NCI-H1694 treated with DMSO at 0.1 percent for 48 hours (cell line): ENCODE results near the gene NUP107.

Source experiments
- DNase-seq: peaks from one replicate; lab custom pipeline; 2025; lab: John Stamatoyannopoulos, UW

The NUP107 gene

DNA sequence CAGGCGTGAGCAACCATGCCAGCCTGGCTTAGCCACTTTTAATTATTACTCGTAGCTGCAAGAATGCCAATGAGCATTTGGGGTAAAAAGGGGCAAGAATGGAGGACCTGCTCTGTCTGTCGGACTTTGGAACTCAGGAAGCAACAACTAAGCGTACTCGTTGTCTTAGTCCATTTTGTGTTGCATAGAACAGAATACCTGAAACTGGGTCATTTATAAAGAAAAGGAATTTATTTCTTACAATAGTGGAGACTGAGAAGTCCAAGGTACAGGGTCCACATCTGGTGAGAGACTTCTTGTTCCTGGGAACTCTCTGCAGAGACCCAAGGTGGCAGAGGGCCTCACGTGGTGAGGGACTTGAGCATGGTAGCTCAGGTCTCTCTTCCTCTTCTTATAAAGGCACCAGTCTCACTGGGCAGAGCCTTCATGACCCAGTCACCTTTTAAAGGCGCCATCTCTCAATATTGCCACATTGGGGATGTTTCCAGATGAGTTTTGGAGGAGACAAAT, 88.4 kb downstream of the NUP107 start:
- no peak for DNase-seq

DNA sequence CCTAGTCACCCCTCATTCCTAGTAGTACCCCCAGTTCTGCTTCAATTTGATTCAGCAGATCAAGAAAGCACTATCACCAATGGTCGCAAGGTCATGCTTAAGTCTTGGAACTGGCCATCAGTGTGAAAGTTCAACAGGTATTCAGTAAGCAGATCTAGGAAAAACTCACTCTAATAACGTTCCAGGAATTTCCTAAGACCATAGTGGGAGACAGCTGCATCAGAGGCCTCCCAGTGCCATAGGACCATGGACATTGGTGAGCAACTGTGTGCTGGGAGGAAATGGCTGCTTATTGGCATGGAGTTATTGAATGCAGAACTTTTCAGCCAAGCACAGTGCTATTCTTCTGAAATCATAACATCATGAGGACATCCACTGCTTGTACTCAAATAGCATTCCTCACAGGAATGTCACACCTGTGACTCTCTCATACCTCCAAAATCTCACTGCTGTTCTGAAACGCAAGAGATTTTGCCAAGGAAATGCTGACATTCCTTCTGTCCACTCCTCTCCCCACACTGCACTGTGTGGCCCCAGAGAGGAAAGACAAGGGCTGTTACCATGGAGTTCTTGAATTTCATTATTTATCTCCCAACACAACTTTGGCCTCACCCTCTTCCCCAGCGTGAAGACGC, 90.3 kb downstream of the NUP107 start:
- no peak for DNase-seq

DNA sequence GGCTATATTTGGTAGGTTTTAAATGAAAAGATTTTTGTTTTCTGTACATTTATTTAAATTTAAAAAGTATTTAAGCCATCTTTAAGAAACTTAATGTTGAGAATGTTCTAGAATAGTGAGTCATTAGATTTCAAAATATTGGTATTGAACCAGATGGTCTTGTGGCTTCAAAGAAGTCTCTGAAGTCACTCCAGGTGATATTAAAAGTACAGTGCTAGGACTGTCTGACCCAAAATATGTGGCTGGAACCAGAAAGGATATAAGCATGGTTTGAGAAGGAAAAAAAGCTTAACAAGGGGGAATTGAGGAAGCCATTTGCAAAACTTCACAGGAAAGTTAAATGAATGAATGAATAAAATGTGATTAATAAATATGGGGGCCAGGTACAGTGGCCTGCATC, 92.5 kb downstream of the NUP107 start:
- DNase-seq: no peak

DNA sequence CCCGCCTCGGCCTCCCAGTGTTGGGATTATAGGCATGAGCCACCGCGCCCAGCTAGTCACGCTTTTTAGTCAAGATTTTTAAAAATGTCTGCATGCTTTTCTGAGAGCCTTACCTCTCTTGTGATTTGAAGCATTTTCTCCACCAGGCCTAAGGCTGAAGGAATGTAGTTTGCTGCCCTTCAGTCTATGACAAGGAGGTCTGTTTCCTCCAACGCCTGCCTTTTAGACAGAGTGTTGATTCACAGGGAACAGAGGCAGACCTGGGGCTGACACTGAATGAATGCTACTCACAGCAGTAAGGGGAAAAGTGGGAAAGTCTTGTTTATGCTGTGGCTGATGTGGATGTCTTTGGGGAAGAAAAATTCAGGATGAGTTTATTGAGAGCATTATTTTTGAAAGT, 94.0 kb downstream of the NUP107 start:
- no peak for DNase-seq

DNA sequence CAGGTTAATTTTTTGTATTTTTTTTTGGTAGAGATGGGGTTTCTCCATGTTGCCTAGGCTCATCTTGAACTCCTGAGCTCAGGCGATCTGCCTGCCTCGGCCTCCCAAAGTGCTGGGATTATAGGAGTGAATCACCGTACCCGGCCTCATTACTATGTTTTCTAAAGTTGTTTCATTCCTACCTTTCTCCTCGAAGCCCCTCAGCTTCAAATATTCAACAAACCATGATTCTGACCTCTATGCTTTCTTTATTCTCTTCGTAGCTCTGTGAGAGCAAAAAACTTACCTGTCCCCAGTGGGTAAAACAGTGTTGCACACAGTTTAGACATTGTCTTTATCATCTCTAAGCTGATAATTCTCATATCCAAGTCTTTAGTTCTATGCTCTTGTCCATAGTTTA, 95.0 kb downstream of the NUP107 start:
- no peak for DNase-seq

DNA sequence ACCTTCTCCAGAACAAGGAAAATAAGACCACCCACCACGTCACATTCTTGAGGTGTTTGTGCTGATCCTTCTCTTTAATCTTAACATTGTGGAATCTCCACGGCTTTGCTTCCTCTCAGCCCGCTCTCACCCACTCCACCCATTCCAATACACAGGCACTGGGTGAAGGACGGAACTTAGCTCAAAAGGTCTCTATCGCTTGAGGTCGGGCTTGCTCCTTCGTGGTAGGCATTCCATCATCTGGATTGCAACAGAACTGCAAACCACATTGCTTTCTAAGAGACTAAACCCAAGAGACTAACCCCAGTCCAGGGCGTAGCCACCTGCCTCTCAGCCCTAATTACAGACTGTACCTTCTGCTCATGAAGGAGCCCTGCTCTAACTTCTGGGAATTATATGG, 97.2 kb downstream of the NUP107 start:
- DNase-seq: no peak

DNA sequence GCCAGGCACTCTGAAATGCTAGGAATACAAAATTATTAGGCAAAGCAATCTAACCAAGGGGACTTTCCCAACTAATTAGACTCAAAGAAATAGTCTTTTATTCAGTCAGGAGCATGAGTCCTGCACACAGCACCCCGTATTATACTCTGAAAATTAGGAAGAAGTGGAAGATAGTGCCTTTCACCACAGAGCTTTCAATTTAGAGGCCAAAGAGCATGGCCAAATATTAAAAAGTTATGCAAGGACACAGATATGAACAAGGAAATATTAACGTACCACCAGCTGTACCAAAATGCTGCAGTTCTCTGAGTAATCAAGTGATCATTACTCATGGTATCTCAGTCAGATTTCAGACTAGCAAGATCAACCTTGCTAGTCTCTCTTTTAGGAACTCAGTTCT, 98.6 kb downstream of the NUP107 start:
- no peak for DNase-seq

DNA sequence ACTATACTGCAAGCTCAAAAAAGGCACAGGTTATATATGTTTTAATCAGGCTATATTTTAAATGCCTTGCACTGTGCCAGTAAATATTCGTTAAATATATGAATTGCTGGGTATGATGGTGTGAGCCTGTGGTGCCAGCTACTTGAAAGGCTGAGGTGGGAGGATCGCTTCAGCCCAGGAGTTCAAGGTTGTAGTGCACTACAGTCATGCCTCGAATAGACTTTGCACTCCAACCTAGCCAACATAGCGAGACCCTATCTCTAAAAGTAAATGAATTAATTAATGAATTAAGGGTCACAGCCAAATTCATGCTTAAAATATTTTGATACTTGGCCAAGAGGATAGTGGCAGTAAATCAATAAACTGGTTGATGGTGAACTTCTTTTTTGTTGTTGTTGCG, 99.0 kb downstream of the NUP107 start:
- no peak for DNase-seq

DNA sequence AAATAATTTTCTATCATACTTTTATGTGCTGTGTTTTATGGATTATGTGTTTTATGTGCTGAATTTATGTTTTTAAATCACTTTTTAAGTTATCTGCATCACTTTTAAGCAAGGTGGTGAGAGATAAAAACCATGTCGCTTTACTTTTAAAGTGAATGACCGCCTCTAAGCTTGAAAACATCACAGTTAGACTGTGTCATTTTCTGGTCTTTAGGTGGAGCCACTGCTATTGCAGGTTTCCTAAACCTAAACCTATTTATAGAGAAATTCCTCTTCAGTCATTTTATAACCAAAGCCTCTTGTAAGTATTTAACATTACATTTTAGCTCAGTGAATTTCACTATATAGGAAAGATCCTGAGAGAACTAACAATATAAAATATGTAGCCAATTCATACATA, 100.2 kb downstream of the NUP107 start:
- no peak for DNase-seq

DNA sequence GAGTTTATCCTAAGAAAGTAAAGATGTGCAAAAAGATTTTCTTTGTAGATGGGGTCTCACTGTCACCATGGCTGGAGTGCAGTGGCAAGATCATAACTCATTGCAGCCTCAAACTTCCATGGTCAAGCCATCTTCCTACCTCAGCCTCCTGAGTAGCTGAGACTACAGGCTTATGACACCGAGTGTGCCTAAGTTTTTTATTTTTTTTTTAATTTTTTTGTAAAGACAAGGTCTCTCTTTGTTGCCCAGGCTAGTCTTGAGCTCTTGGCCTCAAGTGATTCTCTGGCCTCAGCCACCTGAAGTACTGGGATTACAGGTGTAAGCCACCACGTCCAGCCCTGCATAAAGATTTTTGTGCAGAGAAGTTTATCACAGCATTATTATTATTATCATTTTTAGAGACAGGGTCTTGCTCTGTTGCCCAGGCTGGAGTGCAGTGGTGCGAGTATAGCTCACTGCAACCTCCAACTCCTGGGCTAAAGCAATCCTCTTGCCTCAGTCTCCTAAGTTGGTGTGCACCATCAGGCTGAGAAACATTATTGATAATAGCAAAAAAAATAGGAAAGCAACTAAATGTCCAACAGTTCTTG, 101.9 kb downstream of the NUP107 start:
- no peak for DNase-seq

DNA sequence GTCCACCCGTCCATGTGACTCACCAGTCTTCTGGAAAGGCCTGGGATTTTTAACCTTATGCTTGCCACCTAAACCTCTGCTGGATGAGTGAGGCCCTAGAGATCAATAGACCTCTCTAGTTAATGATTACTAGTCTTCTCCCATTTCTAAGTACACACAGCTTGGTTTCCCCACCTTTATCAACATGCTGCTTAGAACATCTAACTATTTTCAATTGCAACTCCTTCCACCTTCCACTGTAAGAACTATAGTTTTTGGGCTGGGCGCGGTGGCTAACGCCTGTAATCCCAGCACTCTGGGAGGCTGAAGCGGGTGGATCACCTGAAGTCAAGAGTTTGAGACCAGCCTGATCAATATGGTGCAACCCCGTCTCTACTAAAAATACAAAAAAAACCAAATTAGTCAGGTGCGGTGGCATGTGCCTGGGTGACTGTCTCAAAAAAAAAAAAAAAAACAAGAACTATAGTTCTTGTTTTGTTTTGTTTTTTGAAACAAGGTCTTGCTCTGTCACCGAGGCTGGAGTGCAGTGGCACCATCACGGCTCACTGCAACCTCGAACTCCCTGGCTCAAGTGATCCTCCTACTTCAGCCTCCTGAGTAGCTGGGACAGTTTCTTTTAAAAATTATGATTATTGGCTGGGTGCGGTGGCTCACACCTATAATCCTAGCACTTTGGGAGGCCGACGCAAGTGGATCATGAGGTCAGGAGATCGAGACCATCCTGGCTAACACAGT, 102.5 kb downstream of the NUP107 start:
- no peak for DNase-seq

DNA sequence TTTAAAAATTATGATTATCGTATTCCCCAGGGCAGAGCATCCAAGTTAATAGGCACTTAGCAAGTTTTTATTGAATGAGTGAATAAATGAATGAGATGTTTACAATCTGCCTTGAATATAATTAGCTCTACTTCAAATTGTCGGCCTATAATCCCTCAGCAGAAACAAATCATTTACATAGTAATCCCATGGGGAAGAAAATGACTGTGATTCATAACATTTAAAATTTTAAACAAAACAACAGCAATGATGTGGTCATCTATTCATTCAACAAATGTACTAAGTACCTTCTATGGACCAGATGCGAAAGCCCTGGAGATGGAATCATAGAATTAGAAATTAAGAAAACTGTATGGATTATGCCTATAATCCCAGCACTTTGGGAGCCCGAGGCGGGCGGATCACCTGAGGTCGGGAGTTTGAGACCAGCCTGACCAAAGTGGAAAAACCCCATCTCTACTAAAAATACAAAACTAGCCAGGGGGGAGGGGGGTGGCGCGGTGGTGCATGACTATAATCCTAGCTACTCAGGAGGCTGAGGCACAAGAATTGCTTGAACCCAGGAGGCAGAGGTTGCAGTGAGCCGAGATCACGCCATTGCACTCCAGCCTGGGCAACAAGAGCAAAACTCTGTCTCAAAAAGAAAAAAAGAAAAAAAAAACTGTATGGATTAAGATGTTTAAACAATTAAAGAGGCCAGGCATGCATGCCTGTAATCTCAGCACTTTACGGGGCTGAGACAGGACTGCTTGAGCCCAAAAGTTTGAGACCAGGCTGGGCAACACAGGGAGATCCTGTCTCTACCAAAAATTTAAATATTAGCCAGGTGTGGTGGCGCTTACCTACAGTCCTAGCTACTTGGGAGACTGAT, 103.5 kb downstream of the NUP107 start:
- no peak for DNase-seq

DNA sequence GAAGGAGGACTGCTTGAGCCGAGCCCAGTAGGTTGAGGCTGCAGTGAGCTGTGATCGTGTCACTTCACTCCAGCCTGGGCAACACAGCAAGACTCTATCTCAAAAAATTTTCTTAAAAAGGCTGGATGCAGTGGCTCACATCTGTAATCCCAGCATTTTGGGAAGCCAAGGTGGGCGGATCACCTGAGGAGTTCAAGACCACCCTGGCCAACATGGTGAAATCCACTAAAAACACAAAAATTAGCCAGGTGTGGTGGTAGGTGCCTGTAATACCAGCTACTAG, 104.1 kb downstream of the NUP107 start:
- DNase-seq: no peak

DNA sequence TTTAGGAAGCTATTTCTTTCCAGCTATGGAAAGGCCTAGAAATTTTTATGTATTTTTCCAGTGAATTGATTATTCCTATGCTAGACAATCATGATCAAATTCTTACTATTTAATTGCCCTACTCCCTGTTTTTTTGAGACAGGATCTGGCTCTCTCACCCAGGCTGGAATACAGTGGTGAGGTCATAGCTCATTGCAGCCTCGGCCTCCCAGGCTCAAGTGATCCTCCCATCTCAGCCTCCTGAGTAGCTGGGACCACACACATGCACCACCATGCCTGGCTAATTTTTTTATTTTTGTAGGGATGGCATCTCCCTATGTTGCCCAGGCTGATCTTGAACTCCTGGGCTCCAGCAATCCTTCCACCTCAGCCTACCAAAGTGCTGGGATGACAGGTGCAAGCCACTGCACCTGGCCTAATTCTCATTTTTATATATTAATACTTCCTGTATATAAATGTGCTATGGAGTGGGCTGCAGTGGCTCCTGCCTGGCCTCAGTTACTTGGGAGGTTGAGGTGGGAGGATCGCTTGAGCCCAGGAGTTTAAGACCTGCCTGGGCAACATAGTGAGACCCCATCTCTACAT, 105.2 kb downstream of the NUP107 start:
- no peak for DNase-seq

DNA sequence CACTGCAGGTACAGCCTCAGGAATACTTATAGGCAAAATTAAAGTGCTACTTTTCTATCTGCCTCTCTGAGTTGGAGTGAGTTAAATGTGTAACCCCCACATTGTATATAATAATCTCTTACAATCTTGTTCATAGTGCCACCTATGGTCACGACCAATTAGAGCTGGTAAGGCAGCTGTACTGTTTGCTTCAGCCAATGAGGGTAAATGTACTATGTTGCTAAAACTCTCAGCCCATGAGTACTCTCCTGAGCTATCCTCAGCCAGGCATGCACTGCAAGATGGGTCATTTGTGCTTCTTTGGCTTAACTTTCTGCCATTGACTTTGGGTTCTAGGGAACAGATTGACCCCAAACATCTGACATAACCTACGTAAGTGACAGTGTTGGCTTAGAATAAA, 106.2 kb downstream of the NUP107 start:
- DNase-seq: no peak

DNA sequence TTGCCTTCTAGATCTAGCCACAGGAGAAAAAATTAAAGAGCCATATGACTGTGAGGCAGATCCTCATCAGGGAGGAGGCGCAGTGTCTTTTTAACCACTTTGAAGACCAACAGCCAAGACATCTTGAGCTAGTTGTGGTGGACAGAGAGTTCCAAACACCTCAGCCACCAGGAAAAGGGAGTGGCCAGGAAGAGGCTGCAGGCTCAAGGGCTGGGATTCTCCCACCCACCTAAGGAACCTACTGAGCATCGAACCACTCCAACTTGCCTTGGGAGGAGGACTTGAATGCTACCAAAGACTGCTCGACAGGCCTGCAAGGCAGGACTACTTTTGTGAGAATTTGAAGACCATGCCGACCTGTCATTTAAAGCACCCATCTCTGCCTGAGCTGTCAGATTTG, 106.7 kb downstream of the NUP107 start:
- DNase-seq: no peak

DNA sequence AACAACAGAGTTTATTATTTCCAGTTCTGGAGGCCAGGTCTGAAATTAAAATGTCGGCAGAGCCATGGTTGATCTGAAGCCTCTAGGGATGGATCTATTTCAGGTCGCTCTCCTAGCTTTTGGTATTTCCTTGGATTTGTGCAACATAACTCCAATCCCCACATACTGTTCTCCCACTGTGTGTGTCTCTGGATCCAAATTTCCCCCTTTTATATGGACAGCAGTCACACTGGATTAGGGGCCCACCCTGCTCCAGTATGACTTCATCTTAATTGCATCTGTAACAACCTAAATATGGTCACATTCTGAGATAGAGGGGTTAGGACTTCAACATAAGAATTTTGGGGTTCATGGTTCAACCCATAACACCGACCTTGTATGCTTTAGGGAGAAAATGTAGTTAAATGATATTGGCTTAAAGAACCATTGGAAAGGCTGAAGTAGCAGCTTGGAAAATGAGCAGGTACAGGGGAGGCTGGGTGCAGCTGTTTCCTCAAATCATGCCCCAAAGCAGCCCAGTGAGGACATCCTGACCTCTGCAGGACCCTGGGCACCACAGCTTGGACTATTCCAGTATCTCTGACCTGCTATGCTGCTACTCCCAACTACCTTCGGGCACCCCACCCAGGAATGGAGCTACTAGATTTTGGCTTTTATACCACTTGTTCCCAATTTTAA, 107.3 kb downstream of the NUP107 start:
- DNase-seq: no peak

DNA sequence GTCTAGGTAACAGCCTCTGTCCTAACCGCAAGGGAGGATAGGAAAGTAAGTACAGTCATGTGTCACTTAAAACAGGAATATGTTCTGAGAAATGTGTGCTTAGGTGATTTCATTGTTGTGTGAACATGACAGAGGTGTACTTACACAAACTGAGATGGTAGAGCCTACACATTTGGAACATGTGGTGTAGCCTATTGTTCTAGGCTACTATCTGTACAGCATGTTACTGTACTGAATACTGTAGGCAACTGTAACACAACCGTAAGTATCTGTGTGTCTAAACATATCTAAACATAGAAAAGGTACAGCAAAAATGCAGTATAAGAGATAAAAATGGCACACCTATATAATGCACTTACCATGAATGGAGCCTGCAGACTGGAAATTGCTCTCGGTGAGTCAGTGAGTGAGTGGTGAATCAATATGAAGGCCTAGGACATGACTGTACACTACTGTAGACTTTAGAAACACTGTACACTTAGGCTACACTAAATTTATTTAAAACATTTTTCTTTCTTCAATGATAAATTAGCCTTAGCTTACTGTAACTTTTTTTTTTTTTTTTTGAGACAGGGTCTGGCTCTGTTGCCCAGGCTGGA, 108.0 kb downstream of the NUP107 start:
- DNase-seq: no peak
